GM18526 (cell line): ENCODE measurements around the gene NFX1.

ENCODE experiments used
- POLR2A ChIP-seq: IDR thresholded peaks from 3 replicates; pipeline ENCODE4 v1.6.1; 2011; ENCODE audit not compliant: insufficient read length; ENCODE audit errors: extremely low read depth

NFX1 gene

DNA sequence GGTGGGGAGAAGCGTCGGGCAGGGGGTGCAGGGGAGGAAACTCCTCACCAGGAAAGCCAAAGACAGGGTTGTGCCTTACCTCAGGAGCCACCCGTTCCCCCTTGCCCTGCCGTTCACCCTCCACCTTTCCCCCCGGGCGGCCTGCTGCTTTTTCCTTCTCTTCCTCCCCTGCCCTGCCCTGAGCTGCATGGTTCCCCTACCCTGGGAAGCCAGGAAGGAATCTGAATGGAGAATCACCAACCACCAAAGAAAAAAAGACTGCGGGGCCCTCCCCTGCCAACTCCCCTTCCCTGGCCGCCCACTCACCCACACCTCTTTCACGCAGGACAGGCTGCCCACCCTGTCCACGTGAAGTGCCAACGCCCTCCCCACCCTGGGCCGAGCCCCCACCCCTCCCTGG is 820 bp upstream of the NFX1 start:
- TF ChIP-seq POLR2A, result no peak

GRCh38 chr9:33289936-33290246 is 425 bp upstream of the NFX1 start:
- TF ChIP-seq POLR2A, result no peak

DNA sequence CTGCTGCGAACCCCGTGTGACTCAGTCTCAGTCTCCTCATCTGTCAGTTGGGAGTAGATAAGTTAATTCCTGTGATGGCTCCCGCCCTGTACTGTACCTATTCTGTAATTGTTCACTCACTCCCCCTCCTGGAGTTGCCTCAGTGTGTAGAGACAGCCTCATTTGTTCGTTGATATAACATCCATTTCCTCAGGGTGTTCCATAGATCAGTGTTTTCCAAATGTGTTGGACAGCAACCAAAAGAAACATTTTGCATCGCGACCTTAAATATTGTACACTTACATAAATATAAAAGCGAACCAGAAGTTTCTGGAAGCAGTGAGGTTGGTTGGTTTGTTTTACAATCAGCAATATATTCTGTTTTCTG is 698 bp downstream of the NFX1 start:
- no peak for TF ChIP-seq POLR2A

GRCh38 chr9:33291901-33292300 is 1.6 kb downstream of the NFX1 start:
- TF ChIP-seq POLR2A, result no peak

GRCh38 chr9:33293782-33294181 is 3.5 kb downstream of the NFX1 start:
- no peak for TF ChIP-seq POLR2A

GRCh38 chr9:33294670-33295432 is 4.5 kb downstream of the NFX1 start:
- TF ChIP-seq POLR2A, result no peak

DNA sequence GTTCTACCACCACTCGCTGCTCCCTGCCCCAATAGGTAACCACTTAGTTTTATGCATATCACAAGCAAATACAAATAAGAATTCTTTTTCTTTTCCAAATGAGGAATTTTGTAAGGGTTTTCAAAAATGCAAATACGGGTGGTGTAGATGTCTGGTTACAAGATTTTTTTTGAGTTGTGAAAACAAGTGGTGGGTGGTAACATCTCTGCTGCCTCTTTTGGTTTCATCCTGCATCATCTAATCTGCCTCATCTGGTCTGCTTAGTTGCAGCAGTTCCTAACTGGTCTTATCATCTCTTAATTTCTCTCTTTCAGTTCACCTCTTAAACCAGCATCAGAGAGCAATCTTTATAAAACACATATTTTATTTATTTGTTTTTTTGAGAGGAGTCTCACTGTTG is 5.3 kb downstream of the NFX1 start:
- no peak for TF ChIP-seq POLR2A

GRCh38 chr9:33297432-33297831 is 7.1 kb downstream of the NFX1 start:
- TF ChIP-seq POLR2A, result no peak

DNA sequence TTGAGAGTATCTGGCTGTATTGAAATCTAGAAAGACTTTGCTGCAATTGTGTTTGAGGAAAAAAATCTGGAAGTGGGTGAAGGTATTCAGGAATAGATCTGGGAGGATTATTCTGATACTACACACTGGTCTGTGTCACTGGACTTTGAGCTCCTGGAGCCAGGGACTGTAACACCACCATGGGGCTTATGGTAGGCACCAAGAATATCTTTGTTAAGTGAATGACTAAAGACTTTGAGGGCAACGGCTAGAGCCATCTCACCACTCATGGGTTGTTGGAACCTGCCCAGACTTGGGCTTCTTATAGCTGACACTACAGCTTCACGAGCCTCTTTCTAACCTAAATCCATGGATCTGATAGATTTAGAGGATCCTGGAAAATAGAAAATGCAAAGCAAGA is 10.2 kb downstream of the NFX1 start:
- TF ChIP-seq POLR2A, result no peak

- TF ChIP-seq POLR2A, result no peak
Observed at GRCh38 chr9:33304362-33304761, 14.0 kb downstream of the NFX1 start.

- no peak for TF ChIP-seq POLR2A
Observed at GRCh38 chr9:33306037-33306436, 15.7 kb downstream of the NFX1 start.

- TF ChIP-seq POLR2A, result no peak
Observed at GRCh38 chr9:33307067-33307466, 16.8 kb downstream of the NFX1 start.

- TF ChIP-seq POLR2A, result no peak
Observed at GRCh38 chr9:33309903-33310302, 19.6 kb downstream of the NFX1 start.

DNA sequence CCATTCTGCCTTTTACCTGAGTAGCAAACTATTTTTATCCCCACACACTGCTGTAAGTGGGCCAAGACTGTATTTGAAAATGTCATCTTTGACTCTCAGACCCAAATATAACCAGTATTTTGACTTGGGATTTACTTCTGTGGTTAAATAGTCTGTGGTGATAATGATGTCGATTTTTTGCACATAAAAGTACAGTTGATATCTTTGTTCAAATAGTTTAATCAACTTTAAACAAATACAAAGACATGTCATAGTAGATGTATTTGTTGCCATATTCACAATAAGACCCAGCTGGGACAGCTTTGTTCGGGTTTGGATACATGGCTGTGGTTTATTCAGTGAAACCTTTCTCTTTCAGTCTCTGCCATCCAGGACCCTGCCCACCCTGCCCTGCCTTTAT is 20.4 kb downstream of the NFX1 start:
- TF ChIP-seq POLR2A, result no peak

- no peak for TF ChIP-seq POLR2A
Observed at GRCh38 chr9:33311953-33312352, 21.6 kb downstream of the NFX1 start.

DNA sequence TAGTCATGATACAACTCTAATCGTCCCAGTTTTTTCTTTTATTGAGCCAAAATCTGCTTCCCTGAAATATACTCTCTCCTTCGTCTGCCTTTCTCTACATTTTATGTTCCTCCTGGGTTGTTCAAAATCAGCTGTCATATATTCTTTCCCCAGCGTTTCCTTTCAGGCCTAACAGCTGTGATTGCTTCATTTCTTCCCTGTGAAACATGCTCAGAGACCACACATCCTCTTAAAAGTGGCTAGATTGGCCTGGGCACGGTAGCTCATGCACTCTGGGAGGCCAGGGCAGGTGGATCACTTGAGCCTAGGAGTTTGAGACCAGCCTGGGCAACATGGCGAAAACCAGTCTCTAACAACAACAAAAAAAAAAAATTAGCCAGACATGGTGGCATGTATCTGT is 25.1 kb downstream of the NFX1 start:
- TF ChIP-seq POLR2A, result no peak

DNA sequence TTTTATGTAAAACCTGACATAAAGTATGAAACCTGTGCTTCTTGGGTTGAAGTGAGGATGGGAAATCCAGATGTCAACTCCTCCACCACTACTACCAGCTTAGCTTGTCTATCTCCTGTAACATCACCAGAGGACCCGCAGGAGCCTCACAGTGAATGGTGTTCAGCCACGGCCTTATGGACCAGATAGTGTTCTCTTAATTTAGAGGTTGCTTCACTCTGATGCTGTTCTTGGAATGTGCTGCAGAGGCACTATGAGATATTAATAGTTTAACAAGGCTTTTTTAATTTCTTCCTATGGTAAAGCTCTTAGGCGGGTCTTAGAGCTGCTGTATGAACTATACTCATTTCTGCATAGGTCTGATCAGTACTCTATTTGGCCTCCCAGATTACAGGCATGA is 27.9 kb downstream of the NFX1 start:
- TF ChIP-seq POLR2A, result no peak

DNA sequence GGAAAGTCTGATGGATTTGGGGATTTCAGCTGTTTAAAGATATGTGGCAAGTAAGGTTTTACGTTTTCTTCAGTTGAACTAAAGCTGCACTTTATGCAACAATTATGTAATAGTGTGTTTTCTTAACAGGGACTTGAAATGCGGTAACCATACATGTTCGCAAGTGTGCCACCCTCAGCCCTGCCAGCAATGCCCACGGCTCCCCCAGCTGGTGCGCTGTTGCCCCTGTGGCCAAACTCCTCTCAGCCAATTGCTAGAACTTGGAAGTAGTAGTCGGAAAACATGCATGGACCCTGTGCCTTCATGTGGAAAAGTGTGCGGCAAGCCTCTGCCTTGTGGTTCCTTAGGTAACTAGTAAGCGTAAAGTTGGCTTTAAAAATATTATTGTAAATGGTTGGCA is 28.5 kb downstream of the NFX1 start:
- TF ChIP-seq POLR2A, result no peak

GRCh38 chr9:33320230-33320567 is 29.9 kb downstream of the NFX1 start:
- TF ChIP-seq POLR2A, result no peak
